ENCODE data around the gene OR2H1.

The OR2H1 gene

GRCh38 chr6:29447670-29448069 lies 9.3 kb upstream of the OR2H1 start:
- no peaks in the 10 kb centered on the region for H3K4me1 ChIP-seq (ENCODE audit: control insufficient read depth in 1 of 2, insufficient read depth in 2 of 2, low read length in 2 of 2)
- H3K9ac ChIP-seq (ENCODE audit: low read depth in 1 of 2, low read length in 2 of 2), result no peak overlapping the region
- H3K36me3 ChIP-seq (ENCODE audit: control insufficient read depth in 1 of 2, insufficient read depth in 2 of 2, low read length in 2 of 2), result no peaks in the 10 kb centered on the region
- no peak overlapping the region for H3K4me3 ChIP-seq (ENCODE audit: low read depth in 1 of 2, low read length in 2 of 2)
- no peak overlapping the region for H3K27ac ChIP-seq (ENCODE audit: low read depth, low read length)
- H3K27me3 ChIP-seq (ENCODE audit: control insufficient read depth in 1 of 2, insufficient read depth in 2 of 2, low read length in 2 of 2), result peaks cover 0 to 4% of the 10 kb centered on the region in 2 donors
- no peaks in the 10 kb centered on the region for H3K9me3 ChIP-seq (ENCODE audit: control insufficient read depth in 1 of 2, low read length in 2 of 2)

- peaks cover 0 to 4% of the 10 kb centered on the region in 2 donors for H3K27me3 ChIP-seq (ENCODE audit: control insufficient read depth in 1 of 2, insufficient read depth in 2 of 2, low read length in 2 of 2)
- H3K4me1 ChIP-seq (ENCODE audit: control insufficient read depth in 1 of 2, insufficient read depth in 2 of 2, low read length in 2 of 2), result no peaks in the 10 kb centered on the region
- no peak overlapping the region for H3K4me3 ChIP-seq (ENCODE audit: low read depth in 1 of 2, low read length in 2 of 2)
- H3K9me3 ChIP-seq (ENCODE audit: control insufficient read depth in 1 of 2, low read length in 2 of 2), result no peaks in the 10 kb centered on the region
- H3K27ac ChIP-seq (ENCODE audit: low read depth, low read length), result no peak overlapping the region
- H3K36me3 ChIP-seq (ENCODE audit: control insufficient read depth in 1 of 2, insufficient read depth in 2 of 2, low read length in 2 of 2), result no peaks in the 10 kb centered on the region
- H3K9ac ChIP-seq (ENCODE audit: low read depth in 1 of 2, low read length in 2 of 2), result no peak overlapping the region
Measured at GRCh38 chr6:29451471-29452193, 5.3 kb upstream of the OR2H1 start.

- Histone ChIP-seq H3K9me3 (ENCODE audit: control insufficient read depth in 1 of 2, low read length in 2 of 2) (no peaks in the 10 kb centered on the region), H3K27me3 (ENCODE audit: control insufficient read depth in 1 of 2, insufficient read depth in 2 of 2, low read length in 2 of 2) (no peaks in the 10 kb centered on the region), H3K9ac (ENCODE audit: low read depth in 1 of 2, low read length in 2 of 2) (no peak overlapping the region), H3K4me3 (ENCODE audit: low read depth in 1 of 2, low read length in 2 of 2) (no peak overlapping the region), H3K36me3 (ENCODE audit: control insufficient read depth in 1 of 2, insufficient read depth in 2 of 2, low read length in 2 of 2) (no peaks in the 10 kb centered on the region), H3K27ac (ENCODE audit: low read depth, low read length) (no peak overlapping the region), H3K4me1 (ENCODE audit: control insufficient read depth in 1 of 2, insufficient read depth in 2 of 2, low read length in 2 of 2) (no peaks in the 10 kb centered on the region)
Measured at GRCh38 chr6:29461021-29461814, 4.3 kb downstream of the OR2H1 start.

GRCh38 chr6:29462022-29462421 lies 5.1 kb downstream of the OR2H1 start:
- Histone ChIP-seq H3K9me3 (ENCODE audit: control insufficient read depth in 1 of 2, low read length in 2 of 2) (no peaks in the 10 kb centered on the region), H3K4me1 (ENCODE audit: control insufficient read depth in 1 of 2, insufficient read depth in 2 of 2, low read length in 2 of 2) (no peaks in the 10 kb centered on the region), H3K36me3 (ENCODE audit: control insufficient read depth in 1 of 2, insufficient read depth in 2 of 2, low read length in 2 of 2) (no peaks in the 10 kb centered on the region), H3K9ac (ENCODE audit: low read depth in 1 of 2, low read length in 2 of 2) (no peak overlapping the region), H3K27me3 (ENCODE audit: control insufficient read depth in 1 of 2, insufficient read depth in 2 of 2, low read length in 2 of 2) (no peaks in the 10 kb centered on the region), H3K4me3 (ENCODE audit: low read depth in 1 of 2, low read length in 2 of 2) (no peak overlapping the region), H3K27ac (ENCODE audit: low read depth, low read length) (no peak overlapping the region)

GRCh38 chr6:29465279-29465678 lies 8.3 kb downstream of the OR2H1 start:
- H3K27me3 ChIP-seq (ENCODE audit: control insufficient read depth in 1 of 2, insufficient read depth in 2 of 2, low read length in 2 of 2), result no peaks in the 10 kb centered on the region
- H3K4me3 ChIP-seq (ENCODE audit: low read depth in 1 of 2, low read length in 2 of 2), result no peak overlapping the region
- H3K9ac ChIP-seq (ENCODE audit: low read depth in 1 of 2, low read length in 2 of 2), result no peak overlapping the region
- H3K36me3 ChIP-seq (ENCODE audit: control insufficient read depth in 1 of 2, insufficient read depth in 2 of 2, low read length in 2 of 2), result no peaks in the 10 kb centered on the region
- no peaks in the 10 kb centered on the region for H3K9me3 ChIP-seq (ENCODE audit: control insufficient read depth in 1 of 2, low read length in 2 of 2)
- no peak overlapping the region for H3K27ac ChIP-seq (ENCODE audit: low read depth, low read length)
- no peaks in the 10 kb centered on the region for H3K4me1 ChIP-seq (ENCODE audit: control insufficient read depth in 1 of 2, insufficient read depth in 2 of 2, low read length in 2 of 2)

- Histone ChIP-seq H3K36me3 (ENCODE audit: control insufficient read depth in 1 of 2, insufficient read depth in 2 of 2, low read length in 2 of 2) (no peaks in the 10 kb centered on the region), H3K4me1 (ENCODE audit: control insufficient read depth in 1 of 2, insufficient read depth in 2 of 2, low read length in 2 of 2) (no peaks in the 10 kb centered on the region), H3K9me3 (ENCODE audit: control insufficient read depth in 1 of 2, low read length in 2 of 2) (no peaks in the 10 kb centered on the region), H3K27me3 (ENCODE audit: control insufficient read depth in 1 of 2, insufficient read depth in 2 of 2, low read length in 2 of 2) (no peaks in the 10 kb centered on the region), H3K27ac (ENCODE audit: low read depth, low read length) (no peak overlapping the region), H3K4me3 (ENCODE audit: low read depth in 1 of 2, low read length in 2 of 2) (no peak overlapping the region), H3K9ac (ENCODE audit: low read depth in 1 of 2, low read length in 2 of 2) (no peak overlapping the region)
Measured at GRCh38 chr6:29465801-29466200, 8.8 kb downstream of the OR2H1 start.

- H3K9ac ChIP-seq (ENCODE audit: low read depth in 1 of 2, low read length in 2 of 2), result no peak overlapping the region
- H3K4me1 ChIP-seq (ENCODE audit: control insufficient read depth in 1 of 2, insufficient read depth in 2 of 2, low read length in 2 of 2), result no peaks in the 10 kb centered on the region
- no peaks in the 10 kb centered on the region for H3K27me3 ChIP-seq (ENCODE audit: control insufficient read depth in 1 of 2, insufficient read depth in 2 of 2, low read length in 2 of 2)
- no peaks in the 10 kb centered on the region for H3K9me3 ChIP-seq (ENCODE audit: control insufficient read depth in 1 of 2, low read length in 2 of 2)
- no peaks in the 10 kb centered on the region for H3K36me3 ChIP-seq (ENCODE audit: control insufficient read depth in 1 of 2, insufficient read depth in 2 of 2, low read length in 2 of 2)
- no peak overlapping the region for H3K4me3 ChIP-seq (ENCODE audit: low read depth in 1 of 2, low read length in 2 of 2)
- H3K27ac ChIP-seq (ENCODE audit: low read depth, low read length), result no peak overlapping the region
Measured at GRCh38 chr6:29466241-29466640, 9.3 kb downstream of the OR2H1 start.

- Histone ChIP-seq H3K27ac (ENCODE audit: low read depth, low read length) (no peak overlapping the region), H3K36me3 (ENCODE audit: control insufficient read depth in 1 of 2, insufficient read depth in 2 of 2, low read length in 2 of 2) (no peaks in the 10 kb centered on the region), H3K9ac (ENCODE audit: low read depth in 1 of 2, low read length in 2 of 2) (no peak overlapping the region), H3K4me1 (ENCODE audit: control insufficient read depth in 1 of 2, insufficient read depth in 2 of 2, low read length in 2 of 2) (no peaks in the 10 kb centered on the region), H3K27me3 (ENCODE audit: control insufficient read depth in 1 of 2, insufficient read depth in 2 of 2, low read length in 2 of 2) (no peaks in the 10 kb centered on the region), H3K4me3 (ENCODE audit: low read depth in 1 of 2, low read length in 2 of 2) (no peak overlapping the region), H3K9me3 (ENCODE audit: control insufficient read depth in 1 of 2, low read length in 2 of 2) (no peaks in the 10 kb centered on the region)
Measured at GRCh38 chr6:29474996-29475395, 18.0 kb downstream of the OR2H1 start.

GRCh38 chr6:29477923-29478450 lies 21.0 kb downstream of the OR2H1 start:
- H3K9me3 ChIP-seq (ENCODE audit: control insufficient read depth in 1 of 2, low read length in 2 of 2), result no peaks in the 10 kb centered on the region

GRCh38 chr6:29478740-29479139 lies 21.8 kb downstream of the OR2H1 start:
- Histone ChIP-seq H3K9me3 (ENCODE audit: control insufficient read depth in 1 of 2, low read length in 2 of 2) (no peaks in the 10 kb centered on the region), H3K4me3 (ENCODE audit: low read depth in 1 of 2, low read length in 2 of 2) (no peak overlapping the region), H3K27ac (ENCODE audit: low read depth, low read length) (no peak overlapping the region), H3K4me1 (ENCODE audit: control insufficient read depth in 1 of 2, insufficient read depth in 2 of 2, low read length in 2 of 2) (no peaks in the 10 kb centered on the region), H3K36me3 (ENCODE audit: control insufficient read depth in 1 of 2, insufficient read depth in 2 of 2, low read length in 2 of 2) (no peaks in the 10 kb centered on the region), H3K9ac (ENCODE audit: low read depth in 1 of 2, low read length in 2 of 2) (no peak overlapping the region), H3K27me3 (ENCODE audit: control insufficient read depth in 1 of 2, insufficient read depth in 2 of 2, low read length in 2 of 2) (no peaks in the 10 kb centered on the region)

More at GRCh38 chr6:29477923-29478450, 21.0 kb downstream of the OR2H1 start:
- Histone ChIP-seq H3K9ac (ENCODE audit: low read depth in 1 of 2, low read length in 2 of 2) (no peak overlapping the region), H3K27ac (ENCODE audit: low read depth, low read length) (no peak overlapping the region), H3K4me1 (ENCODE audit: control insufficient read depth in 1 of 2, insufficient read depth in 2 of 2, low read length in 2 of 2) (no peaks in the 10 kb centered on the region), H3K27me3 (ENCODE audit: control insufficient read depth in 1 of 2, insufficient read depth in 2 of 2, low read length in 2 of 2) (no peaks in the 10 kb centered on the region), H3K36me3 (ENCODE audit: control insufficient read depth in 1 of 2, insufficient read depth in 2 of 2, low read length in 2 of 2) (no peaks in the 10 kb centered on the region), H3K4me3 (ENCODE audit: low read depth in 1 of 2, low read length in 2 of 2) (no peak overlapping the region)
